ENCODE measurements around the gene FAM107B.

DNA sequence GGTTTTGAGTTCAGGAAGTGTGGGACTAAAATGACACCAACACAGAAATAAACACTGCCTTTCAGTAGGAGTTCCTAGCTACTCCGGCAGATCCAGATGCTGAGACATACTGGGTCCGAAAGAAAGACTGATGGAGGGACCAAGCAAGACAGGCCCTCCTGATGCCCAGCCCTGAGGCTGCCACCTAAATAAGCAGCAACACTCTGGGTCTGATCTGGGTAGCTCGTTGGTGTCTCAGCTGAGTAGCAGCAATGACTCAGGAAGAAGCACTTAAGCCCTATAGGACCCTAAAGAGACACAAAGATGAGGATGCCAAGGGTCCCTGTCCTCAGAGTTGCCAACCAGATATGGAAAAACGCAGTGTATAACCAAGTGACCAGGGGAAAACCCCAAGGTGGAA, 190.7 kb downstream of the FAM107B start:
- no peak for TF ChIP-seq EZH2 (IDR thresholded peaks at IDR 0.05; ENCODE audit: borderline replicate concordance, low read depth, low read length, severe bottlenecking)
- TF ChIP-seq GATA2 (IDR thresholded peaks at IDR 0.05; ENCODE audit: insufficient read depth, insufficient read length, low read depth, low read length), result no peak
- TF ChIP-seq, protein P1, sequence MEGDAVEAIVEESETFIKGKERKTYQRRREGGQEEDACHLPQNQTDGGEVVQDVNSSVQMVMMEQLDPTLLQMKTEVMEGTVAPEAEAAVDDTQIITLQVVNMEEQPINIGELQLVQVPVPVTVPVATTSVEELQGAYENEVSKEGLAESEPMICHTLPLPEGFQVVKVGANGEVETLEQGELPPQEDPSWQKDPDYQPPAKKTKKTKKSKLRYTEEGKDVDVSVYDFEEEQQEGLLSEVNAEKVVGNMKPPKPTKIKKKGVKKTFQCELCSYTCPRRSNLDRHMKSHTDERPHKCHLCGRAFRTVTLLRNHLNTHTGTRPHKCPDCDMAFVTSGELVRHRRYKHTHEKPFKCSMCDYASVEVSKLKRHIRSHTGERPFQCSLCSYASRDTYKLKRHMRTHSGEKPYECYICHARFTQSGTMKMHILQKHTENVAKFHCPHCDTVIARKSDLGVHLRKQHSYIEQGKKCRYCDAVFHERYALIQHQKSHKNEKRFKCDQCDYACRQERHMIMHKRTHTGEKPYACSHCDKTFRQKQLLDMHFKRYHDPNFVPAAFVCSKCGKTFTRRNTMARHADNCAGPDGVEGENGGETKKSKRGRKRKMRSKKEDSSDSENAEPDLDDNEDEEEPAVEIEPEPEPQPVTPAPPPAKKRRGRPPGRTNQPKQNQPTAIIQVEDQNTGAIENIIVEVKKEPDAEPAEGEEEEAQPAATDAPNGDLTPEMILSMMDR (IDR thresholded peaks at IDR 0.05; ENCODE audit: extremely low read depth in 1 of 2, insufficient read depth in 1 of 2, low read depth in 1 of 2, low read length in 2 of 2), result no peak
- TF ChIP-seq POLR2AphosphoS5 (IDR thresholded peaks at IDR 0.05; ENCODE audit: insufficient read depth, low read depth, low read length), result no peak
- TF ChIP-seq MYC (IDR thresholded peaks at IDR 0.05; ENCODE audit: low read depth, low read length), result no peak

Data from endothelial cell of umbilical vein (primary cell).